Myometrial cell (primary cell): ENCODE data around the gene SCIMP. TPM values are rescaled to one million over a fixed set of nuclear protein-coding genes. Genes with fewer than 3 reads are reported as not detected.

Source experiments
- total RNA-seq: library from RNA; depleted of rRNA; stranded (reverse); fragments of >200 nt; gene quantifications from 2 replicates; pipeline ENCODE4 v1.2.3, GENCODE V29; 2015

Gene SCIMP
- total RNA-seq = not detected in 2 replicates

DNA sequence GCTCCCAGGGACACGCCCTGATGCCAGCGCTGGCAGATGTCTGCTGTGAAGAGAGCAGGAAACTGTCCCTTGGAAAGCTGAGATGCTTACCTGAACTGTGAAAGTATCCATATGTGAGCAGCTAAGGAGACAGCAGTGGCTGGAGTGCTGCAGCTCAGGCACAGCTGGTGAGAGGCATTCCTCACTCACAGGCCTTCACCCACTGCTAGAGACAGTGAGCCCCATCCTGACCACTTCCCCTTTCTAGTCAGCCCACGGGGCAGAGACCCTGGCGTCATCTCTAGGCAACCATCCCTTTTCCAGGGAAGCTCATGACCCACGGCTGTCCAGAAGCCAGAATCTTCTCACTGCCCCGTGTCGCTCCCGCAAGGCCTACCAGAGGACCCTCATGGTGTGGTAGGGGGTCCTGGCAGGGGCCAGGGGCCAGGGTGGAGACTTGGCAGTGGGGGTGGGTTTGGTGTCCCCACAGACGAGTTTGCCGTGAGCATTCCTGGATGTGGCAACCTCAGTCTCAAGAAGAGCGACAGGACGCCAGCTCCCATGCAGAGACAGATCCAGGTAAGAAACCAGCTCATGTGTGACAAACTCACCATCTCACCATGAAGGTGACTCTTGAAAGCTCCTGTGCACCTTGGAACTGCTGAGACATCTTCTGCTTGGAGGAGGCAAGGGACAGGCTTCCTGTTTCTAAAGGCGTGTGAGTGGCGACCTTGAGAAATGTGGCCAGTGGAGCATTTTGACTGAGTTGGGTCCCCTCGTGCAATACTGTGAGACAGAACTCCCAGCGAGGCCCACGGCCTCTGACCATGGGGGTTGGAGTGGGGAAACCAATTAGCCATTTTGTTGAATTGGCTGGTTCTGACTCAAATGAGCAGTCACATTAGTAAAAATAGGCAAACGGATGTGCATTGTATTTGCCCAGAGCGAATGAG is at the start of gene SCIMP:
Gene SCIMP (minus strand): TSS at position 216 of the 932 bp plus-strand sequence. CDS start 105 bp downstream, at position 111.

DNA sequence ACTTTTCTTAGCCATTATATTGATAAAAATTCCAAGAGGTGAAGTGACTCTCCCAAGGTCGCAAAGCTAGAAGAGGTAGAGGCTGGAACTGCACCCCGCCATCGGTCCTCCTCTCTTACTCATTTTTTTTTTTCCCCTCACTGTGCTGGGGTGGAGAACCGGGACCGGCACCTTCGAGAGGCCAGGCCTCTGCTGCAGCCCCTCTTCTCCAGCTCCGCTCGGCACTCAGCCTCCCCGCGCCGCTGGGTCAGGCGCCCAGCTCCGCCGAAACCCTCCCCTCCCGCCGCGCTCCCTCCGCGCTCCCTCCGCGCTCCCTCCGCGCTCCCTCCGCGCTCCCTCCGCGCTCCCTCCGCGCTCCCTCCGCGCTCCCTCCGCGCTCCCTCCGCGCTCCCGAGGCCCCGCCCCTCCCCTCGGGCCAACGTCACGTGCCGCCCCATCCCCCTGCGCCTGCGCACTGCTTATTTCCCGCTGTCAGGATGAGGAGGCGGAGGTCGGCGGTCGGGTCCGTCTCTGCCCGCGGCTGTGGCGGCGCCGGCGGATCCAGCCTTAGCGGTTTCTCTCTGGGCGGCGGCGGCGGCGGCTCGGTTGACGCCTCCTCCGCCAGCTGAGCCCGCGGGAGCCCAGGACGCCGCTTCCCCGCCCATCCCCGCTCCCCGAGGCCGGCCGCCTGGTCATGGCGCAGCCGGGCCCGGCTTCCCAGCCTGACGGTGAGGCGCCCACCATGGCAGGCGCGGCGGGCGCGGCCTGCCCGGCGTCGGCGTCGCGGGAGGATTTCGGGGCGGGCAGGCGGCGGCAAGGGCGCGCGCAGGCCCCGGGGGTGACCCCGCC is 47.4 kb upstream of the SCIMP start, which contains the start of gene RABEP1:
Gene RABEP1 (plus strand): TSS at position 471 of the 828 bp plus-strand sequence. CDS start 203 bp downstream, at position 674.

DNA sequence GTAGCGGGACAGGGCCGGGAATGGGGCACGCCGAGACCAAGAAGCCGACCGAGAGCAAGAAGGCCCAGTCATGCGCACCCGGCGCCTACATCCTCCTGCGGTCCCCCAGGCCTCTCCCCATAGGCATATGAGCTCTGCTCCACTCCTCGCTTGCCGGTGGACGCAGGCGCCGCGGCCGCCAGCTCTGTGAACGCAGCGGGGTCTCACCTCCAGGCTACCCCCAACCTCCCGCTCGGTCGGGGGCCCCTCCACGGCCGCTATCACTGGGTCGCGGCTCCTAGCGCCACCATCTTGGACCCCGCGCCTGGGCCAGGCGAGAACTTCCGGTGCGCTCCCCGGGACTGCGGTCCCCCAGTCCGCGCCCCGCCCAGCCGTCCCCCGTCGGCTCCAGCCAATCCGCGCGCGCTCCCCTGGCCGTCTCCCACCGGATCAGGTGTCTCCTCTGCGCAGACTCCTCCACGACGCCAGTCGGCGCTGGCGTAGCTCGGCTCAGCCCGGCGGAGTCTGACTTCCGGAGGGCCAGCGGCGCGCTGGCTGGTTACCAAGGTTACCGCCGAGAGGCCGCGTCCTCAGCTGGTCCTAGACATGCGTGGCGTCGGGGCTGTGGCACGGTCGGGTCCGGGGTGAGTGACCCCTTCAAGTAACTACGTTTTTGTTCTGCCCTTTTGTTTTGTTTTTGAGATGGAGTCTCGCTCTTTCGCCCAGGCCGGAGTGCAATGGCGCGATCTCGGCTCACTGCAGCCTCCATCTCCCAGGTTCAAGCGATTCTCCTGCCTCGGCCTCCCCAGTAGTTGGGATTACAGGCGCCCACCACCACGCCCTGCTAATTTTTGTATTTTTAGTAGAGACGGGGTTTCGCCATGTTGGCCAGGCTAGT is 42.9 kb downstream of the SCIMP start, which contains the start of gene ZNF594:
Gene ZNF594 (minus strand): TSS at position 328 of the 877 bp plus-strand sequence. CDS start 7,612 bp downstream, outside the sequence.

Other genes starting within 250 kb of the SCIMP start
- 15.6 and 36.6 TPM in 2 replicates for gene CAMTA2, start 247.2 kb downstream of the SCIMP start, total RNA-seq
- gene INCA1, start 237.3 kb downstream of the SCIMP start, total RNA-seq = under 0.01 and 0.53 TPM in 2 replicates
- gene KIF1C, start 236.9 kb downstream of the SCIMP start, total RNA-seq = 49.3 and 54.8 TPM in 2 replicates
- gene SLC52A1, start 199.4 kb downstream of the SCIMP start, total RNA-seq = 0.29 and 0.71 TPM in 2 replicates
- gene ZFP3, start 156.4 kb downstream of the SCIMP start, total RNA-seq = 0.89 and 1.7 TPM in 2 replicates
- gene ZNF232, start 123.0 kb downstream of the SCIMP start, total RNA-seq = 3.5 and 6.6 TPM in 2 replicates
- 0.18 TPM in 1 of 2 replicates, not detected in the other for gene USP6, start 118.8 kb downstream of the SCIMP start, total RNA-seq
- 0.29 and 1.6 TPM in 2 replicates for gene ZNF594, start 43.0 kb downstream of the SCIMP start, total RNA-seq
- gene RABEP1, start 47.4 kb upstream of the SCIMP start, total RNA-seq = 31.2 and 31.4 TPM in 2 replicates
- 74.1 and 86.3 TPM in 2 replicates for gene NUP88, start 184.8 kb upstream of the SCIMP start, total RNA-seq
- 21.6 and 35.3 TPM in 2 replicates for gene RPAIN, start 185.3 kb upstream of the SCIMP start, total RNA-seq
- gene C1QBP, start 204.3 kb upstream of the SCIMP start, total RNA-seq = 289 and 326 TPM in 2 replicates
- gene DHX33, start 234.1 kb upstream of the SCIMP start, total RNA-seq = 3.2 and 6.0 TPM in 2 replicates